Measurements from ENCODE around the gene TMEM151B. TPM values are rescaled to one million over a fixed set of nuclear protein-coding genes. Genes with fewer than 3 reads are reported as not detected.
A peak's percentile ranks its signal among the peaks of the same experiment; 100 is the strongest.

TMEM151B gene
- total RNA-seq, 4 donors from 2014 or later, result 0.27 to 0.69 TPM; not detected in 2

DNA sequence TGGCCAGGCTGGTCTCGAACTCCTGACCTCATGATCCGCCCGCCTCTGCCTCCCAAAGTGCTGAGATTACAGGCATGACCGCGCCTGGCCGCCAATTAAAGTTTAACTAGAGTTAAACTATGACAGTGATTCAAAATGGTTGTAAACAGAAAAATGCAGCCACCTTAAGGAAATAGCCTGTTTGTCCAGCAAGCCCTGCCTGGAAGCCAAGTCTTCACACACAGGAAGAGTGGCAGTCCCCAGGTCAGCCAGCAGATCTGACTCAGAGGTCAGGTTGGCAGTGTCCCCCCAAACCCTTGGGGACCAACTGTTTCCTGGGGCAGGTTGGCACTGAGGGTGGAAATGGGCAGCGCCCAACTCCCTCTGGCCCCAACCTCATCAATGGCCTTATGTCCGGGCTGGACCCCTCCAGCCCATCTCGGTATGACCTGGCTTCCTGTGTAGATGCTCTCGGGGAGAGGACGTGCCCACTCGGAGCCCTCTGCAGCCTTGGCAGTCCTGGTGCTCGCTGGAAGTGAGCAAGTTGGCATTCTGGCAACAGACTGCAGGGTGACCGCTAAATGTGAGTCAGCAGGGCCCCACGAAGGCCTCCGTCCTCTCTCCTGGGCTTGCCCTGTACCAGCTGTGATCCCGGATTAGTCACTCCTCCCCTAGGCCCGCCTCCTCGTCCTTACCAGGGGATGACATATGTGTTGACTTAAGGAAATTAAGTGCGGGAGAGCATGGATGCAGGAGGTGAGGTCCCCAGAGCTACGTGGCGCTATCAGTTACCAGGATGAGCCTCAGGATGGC, 33.0 kb upstream of the TMEM151B start:
- Histone ChIP-seq H3K4me3 (peak overlapping the region; percentile 43 to 77), H3K4me1 (peaks cover 15 to 64% (median 48%) of the 10 kb centered on the region in 3 donors), H3K36me3 (peaks cover 0 to 11% of the 10 kb centered on the region in 2 donors), H3K27me3 (no peaks in the 10 kb centered on the region), H3K27ac (peak overlapping the region; percentile 87 to 99 (median 98)), H3K9me3 (no peaks in the 10 kb centered on the region)
- peak in 1 of 4 experiments; percentile 12 for TF ChIP-seq CTCF (IDR thresholded peaks at IDR 0.05)
- no peak for TF ChIP-seq EP300 (IDR thresholded peaks at IDR 0.05)
- TF ChIP-seq POLR2AphosphoS5 (IDR thresholded peaks at IDR 0.05), result peak; percentile 89
- WGBS, 2 donors (ENCODE audit: low coverage in 1 of 2), result 27 to 48% methylated on average over 3 to 6 of the region's 22 CpGs
- ATAC-seq, result peak; percentile 87

DNA sequence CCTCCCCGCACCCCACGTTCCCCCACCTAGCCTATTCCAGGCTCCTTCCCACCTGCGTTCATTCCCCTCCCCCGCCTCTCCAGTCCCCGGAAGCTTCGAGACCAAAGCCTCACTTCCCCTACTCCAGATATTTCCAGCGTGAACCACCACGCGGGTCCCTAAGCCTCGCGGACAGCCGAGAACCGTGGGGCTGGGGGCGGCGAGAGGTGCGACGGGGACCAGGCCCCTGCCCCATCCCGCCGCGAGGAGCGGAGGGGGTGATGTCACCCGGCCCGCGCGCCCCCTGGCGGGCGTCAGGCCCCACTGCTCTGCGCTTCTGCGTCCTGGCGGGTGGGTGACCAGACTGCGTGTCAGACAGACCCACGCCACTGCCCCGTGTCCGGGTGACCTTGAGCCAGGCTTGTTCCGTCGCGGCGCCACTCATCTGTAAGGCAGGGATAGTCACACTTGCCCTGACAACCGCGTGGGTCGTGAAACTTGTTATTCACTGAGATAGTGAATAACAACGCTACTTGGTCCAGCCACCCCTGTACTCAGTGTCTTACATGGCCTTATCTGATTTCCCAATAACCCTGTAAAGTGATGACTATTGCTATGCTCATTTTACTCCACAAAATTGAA, 32.3 kb upstream of the TMEM151B start:
- H3K4me3 ChIP-seq, result peak overlapping the region; percentile 43 to 77
- no peaks in the 10 kb centered on the region for H3K9me3 ChIP-seq
- peaks cover 0 to 4% of the 10 kb centered on the region in 2 donors for H3K36me3 ChIP-seq
- 5 to 25% methylated on average over 2 to 8 of the region's 42 CpGs for WGBS, 2 donors (ENCODE audit: low coverage in 1 of 2)
- H3K27ac ChIP-seq, result peak overlapping the region; percentile 87 to 99 (median 98)
- peak; percentile 80 for ATAC-seq
- no peaks in the 10 kb centered on the region for H3K27me3 ChIP-seq
- TF ChIP-seq POLR2AphosphoS5 (IDR thresholded peaks at IDR 0.05), result peak; percentile 33
- TF ChIP-seq EP300 (IDR thresholded peaks at IDR 0.05), result no peak
- TF ChIP-seq CTCF (IDR thresholded peaks at IDR 0.05), result peak in 3 of 4 experiments; percentile 97 to 100 (median 99)
- peak; percentile 46 to 50 for TF ChIP-seq POLR2A (IDR thresholded peaks at IDR 0.05)
- peaks cover 15 to 57% (median 43%) of the 10 kb centered on the region in 3 donors for H3K4me1 ChIP-seq

GRCh38 chr6:44238687-44239350, 31.4 kb upstream of the TMEM151B start:
- Histone ChIP-seq H3K36me3 (no peaks in the 10 kb centered on the region), H3K27me3 (no peaks in the 10 kb centered on the region), H3K27ac (peak overlapping the region in 3 of 4 donors; percentile 98 to 99 (median 99)), H3K9me3 (no peaks in the 10 kb centered on the region), H3K4me3 (no peak overlapping the region), H3K4me1 (peaks cover 15 to 48% (median 34%) of the 10 kb centered on the region in 3 donors)
- ATAC-seq, result no peak
- WGBS, 2 donors (ENCODE audit: low coverage in 1 of 2), result 63 to 85% methylated on average over 4 to 7 of the region's 7 CpGs
- TF ChIP-seq EP300 (IDR thresholded peaks at IDR 0.05) (no peak), POLR2A (IDR thresholded peaks at IDR 0.05) (no peak), POLR2AphosphoS5 (IDR thresholded peaks at IDR 0.05) (no peak), CTCF (IDR thresholded peaks at IDR 0.05) (no peak)

- peaks cover 0 to 21% (median 6%) of the 10 kb centered on the region in 3 donors for H3K4me1 ChIP-seq
- no peaks in the 10 kb centered on the region for H3K27me3 ChIP-seq
- no peak overlapping the region for H3K4me3 ChIP-seq
- no peak overlapping the region for H3K27ac ChIP-seq
- no peaks in the 10 kb centered on the region for H3K9me3 ChIP-seq
- 78 to 81% methylated on average over 6 to 7 of the region's 7 CpGs for WGBS, 2 donors (ENCODE audit: low coverage in 1 of 2)
- ATAC-seq, result no peak
- TF ChIP-seq POLR2A (IDR thresholded peaks at IDR 0.05), result no peak
- no peak for TF ChIP-seq CTCF (IDR thresholded peaks at IDR 0.05)
- TF ChIP-seq EP300 (IDR thresholded peaks at IDR 0.05), result no peak
- no peak for TF ChIP-seq POLR2AphosphoS5 (IDR thresholded peaks at IDR 0.05)
- H3K36me3 ChIP-seq, result peaks cover 0 to under 1% of the 10 kb centered on the region in 2 donors
Observed at GRCh38 chr6:44243345-44243744, 26.9 kb upstream of the TMEM151B start.
